Fibroblast of the aortic adventitia (primary cell): ENCODE data around the gene TXNRD3. TPM values are rescaled to one million over a fixed set of nuclear protein-coding genes. Genes with fewer than 3 reads are reported as not detected.

Experiments used
- DNase-seq: peaks from one replicate; pipeline ENCODE4 v3.0.0-alpha.2; 2010; ENCODE audit warnings: low read depth
- H3K4me3 ChIP-seq: 2 replicates; pipeline ENCODE4 v1.5.1; 2011; ENCODE audit warnings: low read depth, mild to moderate bottlenecking, control low read depth, low read length, moderate library complexity
- total RNA-seq: library from RNA; depleted of rRNA; stranded (reverse); fragments of >200 nt; gene quantifications from 2 replicates; pipeline ENCODE4 v1.2.3, GENCODE V29; 2012; ENCODE audit warnings: low replicate concordance
- TF ChIP-seq, protein P1 (sequence below): IDR thresholded peaks from 2 replicates; pipeline ENCODE4 v1.5.1; 2011; ENCODE audit warnings: mild to moderate bottlenecking, low read length, control low read depth, inconsistent platforms; ENCODE audit not compliant: insufficient read depth

The TXNRD3 gene
- total RNA-seq, 1 donor = 13.2 TPM

DNA sequence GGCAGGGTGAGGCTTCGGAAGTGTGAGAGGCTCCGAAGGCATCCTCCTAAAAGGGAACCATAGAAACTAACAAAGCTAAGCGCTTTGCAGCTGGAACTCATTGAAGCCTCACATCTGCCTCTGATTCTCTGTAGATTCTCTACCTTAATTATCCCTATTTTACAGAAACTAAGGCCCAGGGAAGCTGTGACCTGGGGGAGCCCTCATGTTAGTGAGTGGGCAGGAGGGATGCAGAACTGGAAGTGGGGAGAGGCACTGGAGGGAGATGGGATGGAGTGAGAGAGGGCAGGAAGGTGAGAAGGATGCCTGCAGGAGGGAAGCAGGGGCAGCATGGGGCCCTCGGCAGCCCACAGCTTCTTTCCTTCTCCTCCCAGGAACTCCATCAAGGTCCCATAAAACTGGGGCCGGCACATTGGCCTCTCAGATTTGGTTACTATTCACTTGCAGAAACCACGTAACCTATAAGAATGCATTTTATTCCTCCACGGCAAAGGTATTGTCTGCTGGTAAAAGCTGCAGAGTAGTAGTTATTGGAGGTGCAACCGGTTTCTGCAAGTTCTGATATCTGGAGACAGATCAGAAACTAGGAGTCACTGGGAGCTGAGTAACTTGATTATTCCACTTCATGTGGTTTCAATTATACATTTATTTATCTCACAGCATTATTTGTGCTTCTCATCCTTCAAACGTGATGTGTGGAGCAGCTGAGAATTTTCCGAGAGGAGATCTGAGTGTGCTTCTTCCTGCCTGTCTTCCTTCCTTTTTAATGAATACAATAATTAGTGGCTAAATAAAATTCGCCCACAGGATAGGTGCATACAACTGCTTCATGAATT is 25.1 kb upstream of the TXNRD3 start:
- TF ChIP-seq, protein P1, sequence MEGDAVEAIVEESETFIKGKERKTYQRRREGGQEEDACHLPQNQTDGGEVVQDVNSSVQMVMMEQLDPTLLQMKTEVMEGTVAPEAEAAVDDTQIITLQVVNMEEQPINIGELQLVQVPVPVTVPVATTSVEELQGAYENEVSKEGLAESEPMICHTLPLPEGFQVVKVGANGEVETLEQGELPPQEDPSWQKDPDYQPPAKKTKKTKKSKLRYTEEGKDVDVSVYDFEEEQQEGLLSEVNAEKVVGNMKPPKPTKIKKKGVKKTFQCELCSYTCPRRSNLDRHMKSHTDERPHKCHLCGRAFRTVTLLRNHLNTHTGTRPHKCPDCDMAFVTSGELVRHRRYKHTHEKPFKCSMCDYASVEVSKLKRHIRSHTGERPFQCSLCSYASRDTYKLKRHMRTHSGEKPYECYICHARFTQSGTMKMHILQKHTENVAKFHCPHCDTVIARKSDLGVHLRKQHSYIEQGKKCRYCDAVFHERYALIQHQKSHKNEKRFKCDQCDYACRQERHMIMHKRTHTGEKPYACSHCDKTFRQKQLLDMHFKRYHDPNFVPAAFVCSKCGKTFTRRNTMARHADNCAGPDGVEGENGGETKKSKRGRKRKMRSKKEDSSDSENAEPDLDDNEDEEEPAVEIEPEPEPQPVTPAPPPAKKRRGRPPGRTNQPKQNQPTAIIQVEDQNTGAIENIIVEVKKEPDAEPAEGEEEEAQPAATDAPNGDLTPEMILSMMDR = no peak
- H3K4me3 ChIP-seq = no peak overlapping the region
- no peak for DNase-seq

DNA sequence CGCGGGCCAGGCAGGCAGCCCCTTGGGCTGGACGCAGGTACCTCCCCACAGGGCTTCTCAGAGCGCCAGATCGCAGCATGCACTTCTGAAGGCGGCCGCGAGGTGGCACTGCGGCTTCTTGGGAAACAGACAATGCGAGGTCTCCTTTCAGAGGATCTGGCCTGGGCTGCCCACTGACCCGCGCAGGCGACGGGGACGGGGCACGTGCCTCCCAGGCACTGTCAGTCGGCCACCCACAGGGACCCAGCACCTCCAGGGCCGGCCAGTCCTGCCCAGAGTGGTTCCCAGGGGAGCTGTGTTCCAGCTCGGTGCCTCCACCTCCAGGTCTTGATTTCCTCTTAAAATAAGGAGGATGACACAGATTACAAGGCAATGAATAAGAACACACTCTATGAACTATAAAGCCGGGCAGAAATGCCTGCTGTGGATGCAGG is 24.4 kb upstream of the TXNRD3 start:
- H3K4me3 ChIP-seq = no peak overlapping the region
- DNase-seq = peak; percentile 77
- TF ChIP-seq, protein P1 = peak; percentile 92

DNA sequence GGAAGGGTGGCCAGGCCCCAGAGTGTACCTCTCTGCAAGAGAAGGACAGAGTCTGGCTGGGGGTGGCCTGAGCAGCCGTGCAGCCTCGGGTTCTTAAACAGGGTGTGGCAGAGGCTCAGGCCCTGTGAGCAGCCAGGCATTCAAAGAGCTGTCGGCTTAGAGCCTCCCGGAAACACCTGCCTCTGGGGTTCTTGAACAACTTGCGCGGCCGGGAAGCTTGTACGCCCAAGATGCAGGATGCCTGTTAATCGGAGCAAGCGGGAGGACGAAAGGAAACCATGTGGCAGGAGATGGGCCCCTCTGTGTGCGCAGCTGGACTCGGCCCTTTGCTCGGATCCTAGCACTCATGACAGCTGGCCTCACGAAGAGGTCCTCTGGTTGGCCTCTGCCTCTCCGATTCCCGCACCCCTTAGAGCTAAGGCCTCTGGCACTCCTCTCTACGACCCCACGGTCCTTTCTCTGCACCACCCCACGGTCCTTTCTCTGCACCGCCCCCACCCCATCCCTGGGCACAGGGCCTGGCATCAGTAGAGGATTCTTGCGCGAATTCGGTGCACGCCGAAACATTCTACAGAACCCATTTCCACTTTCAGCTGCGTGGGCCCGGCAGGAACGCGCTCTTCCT is 23.9 kb upstream of the TXNRD3 start:
- no peak for DNase-seq
- TF ChIP-seq, protein P1 = no peak
- no peak overlapping the region for H3K4me3 ChIP-seq

DNA sequence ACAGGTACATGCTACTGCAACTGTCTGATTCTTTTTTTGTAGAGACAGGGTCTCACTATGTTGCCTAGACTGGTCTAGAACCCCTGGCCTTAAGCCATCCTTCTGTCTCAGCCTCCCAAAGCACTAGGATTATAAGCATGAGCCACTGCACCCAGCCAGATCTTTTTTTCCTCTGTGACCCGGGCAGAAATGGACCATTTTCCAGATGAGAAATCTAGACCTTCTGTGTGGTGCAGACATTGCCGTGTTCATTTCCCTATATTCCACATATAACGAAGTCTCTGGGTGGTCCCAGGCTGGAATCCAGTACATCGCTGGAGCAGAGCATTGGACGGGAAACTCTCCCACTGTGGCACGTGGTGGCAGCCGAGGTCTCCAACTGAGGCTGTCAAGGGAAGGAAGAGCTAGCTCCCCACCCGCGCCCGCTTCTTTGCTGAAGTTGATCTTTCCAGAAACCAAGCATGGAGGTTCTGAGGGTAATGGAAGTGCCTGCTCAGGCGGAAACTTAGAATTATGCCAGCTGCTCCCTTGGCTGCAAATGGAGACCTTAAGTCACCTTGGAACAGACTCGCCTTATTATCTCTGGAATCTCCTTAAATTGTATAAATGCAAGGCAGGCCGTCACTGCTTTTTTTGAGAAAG is 23.1 kb upstream of the TXNRD3 start:
- H3K4me3 ChIP-seq = no peak overlapping the region
- TF ChIP-seq, protein P1 = no peak
- DNase-seq = no peak

DNA sequence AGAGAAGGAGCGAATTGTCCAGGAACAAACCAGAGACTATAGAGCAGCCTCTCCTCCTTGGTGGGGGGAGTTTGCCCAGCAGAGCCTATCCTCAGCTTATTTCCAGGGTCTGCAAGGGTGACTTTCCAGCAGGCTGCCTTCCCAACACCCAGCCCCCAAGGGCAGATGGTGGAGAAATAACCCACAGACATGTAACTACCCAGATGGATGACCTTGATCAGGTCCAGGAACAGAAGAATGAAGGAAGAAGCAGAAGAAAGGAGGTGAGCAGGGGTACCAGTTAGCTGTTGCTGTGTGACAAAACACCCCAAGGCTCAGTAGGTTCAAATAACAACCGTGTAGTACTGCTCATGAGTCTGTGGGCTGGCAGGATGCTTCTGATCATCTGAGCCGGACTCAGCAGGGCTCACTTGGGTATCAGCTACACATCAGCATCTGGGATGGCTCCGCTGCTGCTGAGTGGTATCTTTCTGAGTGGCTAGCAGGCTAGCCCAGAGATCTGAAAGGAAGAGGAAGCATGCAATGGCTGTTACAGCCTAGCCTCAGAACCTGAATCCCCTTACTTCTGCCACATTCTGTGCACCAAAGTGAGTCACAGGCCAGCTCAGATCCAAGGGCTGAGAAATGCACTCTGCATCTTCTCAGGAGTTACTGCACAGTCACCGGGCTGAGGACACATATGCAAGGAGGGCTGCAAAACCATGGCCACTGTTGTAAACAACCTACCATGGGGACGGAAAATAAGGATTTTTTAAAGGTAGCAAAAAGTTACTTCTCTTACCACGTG is 22.2 kb upstream of the TXNRD3 start:
- TF ChIP-seq, protein P1 = no peak
- peak; percentile 33 for DNase-seq
- H3K4me3 ChIP-seq = no peak overlapping the region

DNA sequence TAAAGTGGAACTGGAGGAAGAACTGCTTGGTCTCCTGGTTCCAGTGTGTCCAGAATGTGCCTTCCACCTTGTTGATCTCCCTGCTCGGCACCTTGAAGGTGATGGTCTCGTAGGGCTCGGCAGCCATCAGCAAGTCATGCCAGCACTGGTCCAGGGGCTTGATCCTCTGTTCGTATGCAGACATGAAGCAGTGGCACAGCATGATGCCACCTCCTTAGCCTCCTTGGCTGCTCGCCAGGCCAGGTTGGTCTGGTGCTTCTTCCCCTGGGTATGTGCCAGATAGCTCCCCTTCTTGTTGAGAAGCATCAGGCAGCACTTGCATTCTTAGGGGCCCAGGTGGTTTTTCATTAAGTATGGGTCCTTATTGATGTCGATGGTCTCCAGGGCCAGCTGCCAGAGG is 17.8 kb upstream of the TXNRD3 start:
- no peak for DNase-seq
- TF ChIP-seq, protein P1 = no peak
- H3K4me3 ChIP-seq = no peak overlapping the region
